ENCODE results near the gene CELA1.

GRCh38 chr12:51395283-51396230 is 49.1 kb upstream of the CELA1 start:
- no peak for TF ChIP-seq CTCF (IDR thresholded peaks at IDR 0.05)
- no peak for TF ChIP-seq POLR2AphosphoS5 (IDR thresholded peaks at IDR 0.05)
- TF ChIP-seq POLR2A (IDR thresholded peaks at IDR 0.05): no peak
- no peak for TF ChIP-seq EP300 (IDR thresholded peaks at IDR 0.05)
